ENCODE measurements around the gene PODNL1. TPM values are rescaled to one million over a fixed set of nuclear protein-coding genes. Genes with fewer than 3 reads are reported as not detected.
A peak's percentile ranks its signal among the peaks of the same experiment; 100 is the strongest.

The PODNL1 gene
- total and polyA plus RNA-seq, 2 of the 13 experiments (the other 11 are each of a cell fraction or from before 2014, with no cell fraction given): 0.18 TPM; not detected in 1

DNA sequence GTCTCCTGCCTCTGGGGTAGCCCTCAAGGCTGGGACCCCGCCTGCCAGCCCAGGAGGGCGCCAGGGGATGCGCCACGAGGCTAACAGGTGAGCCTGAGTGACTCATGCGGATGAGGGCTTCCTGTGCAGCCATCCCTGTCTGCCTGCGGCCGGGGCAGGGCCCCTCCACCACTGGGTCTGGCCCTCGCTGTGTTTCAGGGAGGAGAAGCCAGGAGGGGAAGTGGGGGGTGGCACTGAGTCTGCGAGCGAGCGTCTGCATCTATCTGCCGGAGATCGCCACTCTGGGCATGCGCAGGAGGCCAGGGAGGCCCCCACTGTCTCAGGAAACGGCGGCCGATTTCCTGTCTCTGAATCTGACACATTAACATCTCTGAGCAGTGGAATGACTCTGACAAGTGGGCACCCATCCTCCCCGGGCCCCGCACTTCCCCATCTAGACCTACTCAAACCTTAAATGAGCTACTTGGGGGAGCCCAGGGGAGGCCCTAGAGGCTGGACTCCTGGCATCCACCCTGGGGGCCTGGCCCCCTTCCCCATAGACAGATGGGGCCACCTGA is 48.2 kb upstream of the PODNL1 start:
- intact Hi-C loops (cut with micrococcal nuclease; ENCODE audit: unreplicated experiment): no loop called here

More for the DNA sequence above, 48.2 kb upstream of the PODNL1 start:
- Histone ChIP-seq H3K9ac (ENCODE audit: insufficient read depth, low read depth, low read length) (no peak overlapping the region), H3K4me2 (ENCODE audit: low read depth, low read length) (peak overlapping the region; percentile 33; the same call in 1 of the 2 replicates), H2AFZ (ENCODE audit: low read length) (no peak overlapping the region), H3K9me3 (ENCODE audit: low read length) (no peaks in the 10 kb centered on the region), H3K36me3 (replicated peaks in 1 of 2; ENCODE audit: control insufficient read depth in 1 of 2, insufficient read depth in 2 of 2, low read length in 2 of 2) (peaks cover 5 to 16% of the 10 kb centered on the region in 2 experiments; a peak in 3 of 5 replicates), H3K27me3 (ENCODE audit: control insufficient read depth in 1 of 2, insufficient read depth in 2 of 2, low read length in 2 of 2) (no peaks in the 10 kb centered on the region), H4K20me1 (ENCODE audit: insufficient read depth, low read length) (no peaks in the 10 kb centered on the region), H3K27ac (ENCODE audit: extremely low read length, insufficient read depth, low read length) (no peak overlapping the region), H3K4me3 (replicated peaks in 1 of 3; ENCODE audit: insufficient read depth in 1 of 3, low read depth in 2 of 3, low read length in 3 of 3) (no peak overlapping the region), H3K79me2 (ENCODE audit: insufficient read depth, low read length) (no peaks in the 10 kb centered on the region), H3K4me1 (ENCODE audit: insufficient read depth, low read length) (peaks cover 35% of the 10 kb centered on the region)
- TF ChIP-seq ZNF101 (CRISPR knock-in tag; IDR thresholded peaks at IDR 0.05; ENCODE audit: borderline replicate concordance, low read depth) (no peak), ETV5 (CRISPR knock-in tag; IDR thresholded peaks at IDR 0.05; ENCODE audit: borderline replicate concordance) (0 out of 2 replicates have a peak, but pooled peaks have one; percentile 3), NFATC3 (CRISPR knock-in tag; IDR thresholded peaks at IDR 0.05) (no peak), FOSL2 (CRISPR knock-in tag; IDR thresholded peaks at IDR 0.05) (0 out of 2 replicates have a peak, but pooled peaks have one; percentile 32), KLF15 (CRISPR knock-in tag; IDR thresholded peaks at IDR 0.05; ENCODE audit: borderline replicate concordance) (no peak)
- TF ChIP-seq, protein P1, sequence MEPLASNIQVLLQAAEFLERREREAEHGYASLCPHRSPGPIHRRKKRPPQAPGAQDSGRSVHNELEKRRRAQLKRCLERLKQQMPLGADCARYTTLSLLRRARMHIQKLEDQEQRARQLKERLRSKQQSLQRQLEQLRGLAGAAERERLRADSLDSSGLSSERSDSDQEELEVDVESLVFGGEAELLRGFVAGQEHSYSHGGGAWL (CRISPR knock-in tag; IDR thresholded peaks at IDR 0.05): no peak
- TF ChIP-seq, protein P2, sequence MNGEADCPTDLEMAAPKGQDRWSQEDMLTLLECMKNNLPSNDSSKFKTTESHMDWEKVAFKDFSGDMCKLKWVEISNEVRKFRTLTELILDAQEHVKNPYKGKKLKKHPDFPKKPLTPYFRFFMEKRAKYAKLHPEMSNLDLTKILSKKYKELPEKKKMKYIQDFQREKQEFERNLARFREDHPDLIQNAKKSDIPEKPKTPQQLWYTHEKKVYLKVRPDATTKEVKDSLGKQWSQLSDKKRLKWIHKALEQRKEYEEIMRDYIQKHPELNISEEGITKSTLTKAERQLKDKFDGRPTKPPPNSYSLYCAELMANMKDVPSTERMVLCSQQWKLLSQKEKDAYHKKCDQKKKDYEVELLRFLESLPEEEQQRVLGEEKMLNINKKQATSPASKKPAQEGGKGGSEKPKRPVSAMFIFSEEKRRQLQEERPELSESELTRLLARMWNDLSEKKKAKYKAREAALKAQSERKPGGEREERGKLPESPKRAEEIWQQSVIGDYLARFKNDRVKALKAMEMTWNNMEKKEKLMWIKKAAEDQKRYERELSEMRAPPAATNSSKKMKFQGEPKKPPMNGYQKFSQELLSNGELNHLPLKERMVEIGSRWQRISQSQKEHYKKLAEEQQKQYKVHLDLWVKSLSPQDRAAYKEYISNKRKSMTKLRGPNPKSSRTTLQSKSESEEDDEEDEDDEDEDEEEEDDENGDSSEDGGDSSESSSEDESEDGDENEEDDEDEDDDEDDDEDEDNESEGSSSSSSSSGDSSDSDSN (CRISPR knock-in tag; IDR thresholded peaks at IDR 0.05): no peak
- TF ChIP-seq, protein P3, sequence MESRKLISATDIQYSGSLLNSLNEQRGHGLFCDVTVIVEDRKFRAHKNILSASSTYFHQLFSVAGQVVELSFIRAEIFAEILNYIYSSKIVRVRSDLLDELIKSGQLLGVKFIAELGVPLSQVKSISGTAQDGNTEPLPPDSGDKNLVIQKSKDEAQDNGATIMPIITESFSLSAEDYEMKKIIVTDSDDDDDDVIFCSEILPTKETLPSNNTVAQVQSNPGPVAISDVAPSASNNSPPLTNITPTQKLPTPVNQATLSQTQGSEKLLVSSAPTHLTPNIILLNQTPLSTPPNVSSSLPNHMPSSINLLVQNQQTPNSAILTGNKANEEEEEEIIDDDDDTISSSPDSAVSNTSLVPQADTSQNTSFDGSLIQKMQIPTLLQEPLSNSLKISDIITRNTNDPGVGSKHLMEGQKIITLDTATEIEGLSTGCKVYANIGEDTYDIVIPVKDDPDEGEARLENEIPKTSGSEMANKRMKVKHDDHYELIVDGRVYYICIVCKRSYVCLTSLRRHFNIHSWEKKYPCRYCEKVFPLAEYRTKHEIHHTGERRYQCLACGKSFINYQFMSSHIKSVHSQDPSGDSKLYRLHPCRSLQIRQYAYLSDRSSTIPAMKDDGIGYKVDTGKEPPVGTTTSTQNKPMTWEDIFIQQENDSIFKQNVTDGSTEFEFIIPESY (CRISPR knock-in tag; IDR thresholded peaks at IDR 0.05): peak; percentile 91
- in situ Hi-C loops (cut with HindIII; ENCODE audit: extremely low pct_ligation_motif_present, low pct_unique_long_range_greater_than_20kb): no loop called here
- FAIRE-seq (no peak), ATAC-seq (peak; percentile 10; the same call in 2 of the 3 replicates), DNase-seq (ENCODE audit: low spot score) (no peak)
- BruUV-seq (replicated peaks): no TSS peak
- 93% methylated on average over 3 of the region's 19 CpGs for WGBS (ENCODE audit: low lambda C conversion rate)
- POLR2A ChIA-PET: no interaction called here
- CTCF ChIA-PET (ENCODE audit: low intra/inter-chr PET ratio, low total read pairs): no interaction called here
